ENCODE measurements around the gene NOXRED1.
"Not testable (repeated sequence)": the region's sequence is repeated elsewhere in the genome, so short reads cannot be mapped to it uniquely, and the experiment has no call there.

The NOXRED1 gene, protein sequence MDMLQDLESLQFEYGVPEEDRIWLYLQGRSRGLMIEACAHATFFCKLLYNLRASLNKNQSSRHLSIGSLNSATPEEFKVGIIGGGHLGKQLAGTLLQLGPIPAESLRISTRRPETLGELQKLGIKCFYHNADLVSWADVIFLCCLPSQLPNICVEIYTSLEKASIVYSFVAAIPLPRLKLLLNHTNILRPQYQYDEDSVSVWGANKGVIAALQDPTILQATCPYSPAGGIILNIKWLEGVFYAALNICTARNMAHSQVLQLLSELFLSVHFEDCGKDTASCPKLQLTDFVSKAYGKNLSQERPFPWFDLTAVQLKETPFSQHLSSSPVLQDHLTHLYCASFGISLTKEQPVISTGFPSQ

DNA sequence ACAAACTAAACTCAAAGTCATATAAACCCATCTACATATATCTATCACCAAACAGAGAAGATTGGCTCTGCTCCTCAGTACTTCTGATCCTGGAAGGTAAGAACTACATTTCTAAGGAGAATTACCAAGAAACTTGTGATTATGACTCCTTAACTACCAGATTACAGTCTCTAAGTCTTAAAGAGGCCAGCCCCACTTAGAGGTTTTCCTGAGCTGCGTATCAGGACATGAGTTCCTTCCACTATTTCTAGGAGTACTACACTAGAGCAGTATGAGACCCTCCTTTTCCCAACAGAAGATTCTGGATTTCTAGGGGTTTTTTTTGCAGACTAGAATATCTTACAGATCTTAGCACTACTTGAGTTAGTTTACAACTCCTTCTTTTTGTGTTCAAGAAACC, at the start of gene NOXRED1:
TSS of gene NOXRED1 (minus strand) at position 101 of the 400 bp plus-strand sequence. CDS start 634 bp downstream, outside the sequence.
- DNase-seq: no peak

DNA sequence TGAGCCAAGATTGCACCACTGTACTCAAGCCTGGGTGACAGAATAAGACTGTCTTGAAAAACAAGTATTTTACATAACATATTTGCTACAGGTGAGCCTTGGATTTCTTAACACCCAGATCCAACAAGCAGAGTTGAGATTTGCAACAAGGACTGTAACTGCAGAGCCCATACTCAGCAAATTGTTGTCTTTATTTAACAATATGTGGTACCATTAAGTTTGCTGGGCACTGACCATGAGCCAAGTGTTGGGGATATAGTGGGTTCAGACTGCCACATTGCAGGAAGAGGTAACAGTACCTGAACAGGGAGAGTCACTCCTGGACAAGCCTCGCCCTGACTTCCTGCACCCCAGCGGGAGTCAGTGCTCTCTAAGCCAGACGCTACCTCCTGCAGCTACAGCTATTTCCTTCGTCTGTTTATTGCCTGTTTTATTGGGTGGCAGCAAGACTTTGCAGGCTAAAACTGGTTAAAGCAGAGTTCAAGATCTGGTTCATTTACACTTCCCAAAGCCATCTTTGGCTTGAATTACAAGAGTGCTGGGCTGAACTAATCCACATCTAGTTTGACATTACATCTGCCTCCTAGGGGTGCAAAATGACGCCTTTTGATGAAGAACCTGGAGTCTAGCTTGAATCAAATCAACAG, 47.0 kb upstream of the NOXRED1 start:
- no peak for DNase-seq

DNA sequence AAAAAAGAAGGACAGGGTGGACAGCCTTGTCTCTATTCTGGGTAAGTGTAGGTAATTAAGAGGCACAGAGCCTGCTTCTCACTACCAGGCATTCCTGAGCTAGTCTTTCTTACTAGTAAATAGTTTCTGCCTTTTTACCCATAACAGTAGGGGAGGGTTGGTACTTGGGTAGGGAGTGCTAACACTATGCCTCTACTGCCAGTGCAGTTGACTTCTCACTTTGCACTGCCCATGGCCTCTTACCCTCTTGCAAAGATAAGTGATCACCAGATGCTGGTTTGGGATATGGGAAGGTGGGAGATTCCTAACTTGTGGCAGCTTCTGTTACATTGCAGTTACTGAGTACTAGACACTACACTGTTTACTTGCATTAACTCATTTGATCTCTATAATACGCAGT, 46.2 kb upstream of the NOXRED1 start:
- DNase-seq: no peak

DNA sequence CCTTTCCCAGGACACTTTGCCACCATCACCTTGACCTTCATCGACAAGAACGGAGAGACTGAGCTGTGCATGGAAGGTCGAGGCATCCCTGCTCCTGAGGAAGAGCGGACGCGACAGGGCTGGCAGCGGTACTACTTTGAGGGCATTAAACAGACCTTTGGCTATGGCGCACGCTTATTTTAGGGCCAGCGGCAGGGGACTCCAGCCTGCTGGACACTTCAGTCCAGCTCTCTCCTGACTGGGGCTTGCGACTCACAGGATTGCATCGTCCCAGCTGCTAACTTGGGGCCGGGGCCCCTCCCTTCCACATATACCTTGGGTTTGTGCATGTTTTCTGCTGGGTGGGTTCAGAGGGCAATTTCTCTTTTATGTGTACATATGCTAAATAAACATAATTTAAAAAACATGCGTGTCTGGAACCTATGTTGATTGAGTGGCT, 45.8 kb upstream of the NOXRED1 start:
- DNase-seq: no peak

DNA sequence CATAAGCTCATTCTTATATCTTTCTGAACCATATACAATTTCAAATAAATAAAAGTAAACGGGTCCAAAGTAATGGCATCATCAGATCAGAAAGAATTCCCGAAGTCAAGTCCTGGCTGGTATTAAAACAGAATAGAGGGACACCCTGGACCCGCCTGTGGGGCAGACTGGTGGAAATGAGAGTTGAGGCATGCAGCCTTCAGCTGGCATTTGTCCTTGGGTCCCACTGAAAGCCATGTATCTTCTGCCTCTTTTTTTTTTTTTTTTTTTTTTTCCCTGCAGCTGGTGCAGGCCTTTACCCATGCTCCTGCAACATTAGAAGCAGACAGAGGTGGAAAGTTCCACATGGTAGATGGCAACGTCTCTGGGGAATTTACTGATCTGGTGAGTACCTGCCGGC, 44.5 kb upstream of the NOXRED1 start:
- no peak for DNase-seq

DNA sequence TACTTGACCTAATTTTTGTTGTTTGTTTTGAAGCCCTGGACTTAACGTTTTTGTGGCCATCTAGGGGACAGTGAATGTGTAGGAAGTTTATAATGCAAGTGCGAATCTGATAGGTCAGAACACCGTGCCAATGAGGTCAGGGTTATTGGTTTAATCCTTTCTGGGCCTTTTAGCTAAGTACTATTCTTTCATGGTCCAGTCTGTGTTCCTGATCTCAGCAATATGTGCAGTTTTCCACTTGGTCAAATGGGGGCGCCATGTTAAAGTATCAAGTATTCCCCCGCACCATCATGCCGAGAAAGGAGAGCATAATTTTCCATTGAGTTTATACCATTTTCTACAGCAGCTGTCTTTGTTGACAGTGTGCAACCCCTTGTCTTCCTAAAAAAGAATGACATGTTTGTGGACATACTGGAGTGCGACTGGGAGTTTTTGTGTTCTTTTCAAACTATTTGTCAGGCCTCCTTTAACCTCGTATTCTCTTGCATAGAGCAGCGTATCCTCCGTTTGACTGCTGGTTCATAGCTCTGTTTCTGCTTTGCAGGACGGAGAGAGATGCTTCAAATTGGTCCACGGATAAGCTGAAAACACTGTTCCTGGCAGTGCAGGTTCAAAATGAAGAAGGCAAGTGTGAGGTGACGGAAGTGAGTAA, 35.9 kb upstream of the NOXRED1 start:
- DNase-seq: peak; percentile 42

DNA sequence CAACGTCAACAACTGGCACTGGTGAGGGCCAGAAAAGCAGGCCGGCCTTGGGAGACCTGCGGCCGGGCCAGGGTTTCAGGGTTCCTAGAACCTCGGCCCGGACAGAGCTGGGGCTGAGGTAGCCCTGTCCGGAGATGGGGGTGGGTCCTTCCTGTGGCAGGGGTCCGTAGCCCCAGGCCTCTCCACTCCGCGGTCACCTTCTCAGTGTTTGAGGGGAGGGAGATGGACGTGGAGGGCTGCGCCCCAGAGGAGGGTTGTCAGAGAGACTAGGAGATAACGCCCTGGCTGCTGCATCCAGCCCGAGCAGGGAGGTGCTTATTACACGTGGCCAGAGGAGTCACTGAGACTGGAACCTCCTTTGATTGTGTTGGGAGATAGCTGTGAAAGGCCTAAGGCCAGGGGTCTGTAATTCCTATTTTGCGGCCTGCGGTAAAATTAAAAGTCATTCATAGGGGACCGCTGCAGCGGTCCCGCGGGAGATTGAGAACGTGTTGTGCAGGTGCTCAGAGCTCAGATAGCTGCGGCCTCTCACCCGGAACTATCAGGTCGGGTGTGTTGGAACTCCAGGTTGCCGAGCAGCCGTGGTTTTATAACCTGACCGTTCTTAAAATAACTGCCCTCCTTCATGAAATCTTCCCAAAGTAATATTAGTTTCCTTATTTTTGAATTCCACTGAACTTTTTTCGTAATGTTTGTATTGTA, 35.1 kb upstream of the NOXRED1 start:
- peak; percentile 50 for DNase-seq

DNA sequence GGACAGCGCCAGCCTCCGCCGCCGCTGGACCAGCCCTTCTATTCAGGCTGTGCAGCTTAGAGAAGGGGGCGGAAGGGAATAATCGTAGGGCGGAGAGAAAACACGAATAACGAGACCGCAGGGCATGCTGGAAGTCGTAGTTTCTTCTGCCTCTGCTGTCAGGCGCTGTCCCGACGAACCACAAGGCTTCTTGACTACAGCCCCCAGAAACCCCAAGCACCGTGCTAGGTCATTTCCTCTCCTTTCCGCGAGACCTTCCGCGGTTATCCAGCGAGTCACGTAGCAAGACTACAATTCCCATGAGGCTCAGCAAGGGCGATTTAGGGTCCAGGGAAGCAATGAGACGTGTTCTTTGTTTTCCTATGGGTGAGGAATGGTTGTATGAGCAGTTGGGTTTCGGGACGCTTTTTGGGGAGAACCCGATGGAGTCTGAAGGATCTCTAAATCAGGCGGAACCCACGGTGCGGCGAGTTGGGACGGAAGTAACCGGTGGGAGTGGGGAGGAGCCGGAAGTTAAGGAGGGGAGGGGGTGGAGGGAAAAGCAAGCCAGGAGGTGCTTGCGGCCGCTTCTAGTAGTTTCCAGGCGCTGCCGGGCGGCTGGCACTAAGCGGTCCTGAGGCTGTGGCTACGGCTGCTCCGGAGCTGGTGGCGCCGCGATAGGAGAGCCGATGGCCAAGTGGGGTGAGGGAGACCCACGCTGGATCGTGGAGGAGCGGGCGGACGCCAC, 34.4 kb upstream of the NOXRED1 start, which contains the start of the genes AHSA1 and VIPAS39:
TSS of gene AHSA1 (plus strand) at position 572 of the 727 bp plus-strand sequence. CDS start at position 669, 97 bp downstream.
TSS of gene VIPAS39 (minus strand) at position 80 of the 727 bp plus-strand sequence. CDS start 3,499 bp downstream, outside the sequence.
- peak; percentile 87 for DNase-seq

DNA sequence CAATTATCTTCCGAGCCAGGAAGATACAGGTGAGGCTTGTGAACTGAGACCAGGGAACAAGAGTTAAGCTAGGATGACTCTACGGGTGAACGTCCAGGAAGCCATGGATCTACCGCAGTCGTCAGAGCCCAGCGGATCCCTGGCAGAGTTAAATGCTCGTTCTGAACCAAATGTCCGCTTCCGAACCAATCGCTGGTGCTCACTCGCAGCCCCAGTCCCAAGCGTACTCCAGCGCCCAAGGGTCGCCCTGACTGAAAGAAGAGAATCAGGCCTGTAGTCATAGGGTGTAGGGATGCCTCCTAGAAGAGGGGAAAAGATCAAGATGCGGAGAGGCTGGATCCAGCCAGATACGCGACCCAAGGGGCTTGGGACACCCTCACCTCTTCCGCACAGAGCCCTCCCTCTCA, 33.8 kb upstream of the NOXRED1 start:
- no peak for DNase-seq

DNA sequence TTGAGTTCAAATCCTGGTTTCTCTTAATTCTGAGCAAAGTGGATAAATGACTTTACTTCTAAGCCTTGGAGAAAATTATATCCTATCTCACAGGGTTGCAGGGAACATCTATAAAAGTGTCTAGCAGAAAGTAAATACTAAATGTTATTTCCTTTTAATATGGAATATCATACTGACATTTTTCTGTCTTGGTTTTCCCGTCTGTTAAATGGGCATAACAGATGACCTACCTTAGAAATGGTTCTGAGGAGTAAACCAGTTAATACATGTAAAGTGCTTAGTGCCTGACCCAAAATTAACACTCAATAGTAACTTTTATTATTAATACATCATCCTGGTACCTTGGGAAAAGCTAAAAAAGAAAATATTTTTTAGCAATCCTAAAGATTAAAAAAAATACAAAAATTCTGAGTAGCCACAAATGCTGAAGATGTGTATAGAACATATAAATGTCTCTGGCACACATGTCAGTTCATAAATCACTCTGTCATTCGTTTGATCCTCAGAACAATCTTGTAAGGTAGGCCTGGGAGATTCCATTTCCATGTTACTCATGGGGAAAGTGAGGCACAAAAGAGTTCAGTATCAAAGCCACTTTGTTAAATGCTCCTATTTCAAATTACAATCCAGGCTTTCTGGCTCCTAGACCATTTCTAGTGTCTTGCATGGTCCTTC, 32.8 kb upstream of the NOXRED1 start:
- DNase-seq: no peak

DNA sequence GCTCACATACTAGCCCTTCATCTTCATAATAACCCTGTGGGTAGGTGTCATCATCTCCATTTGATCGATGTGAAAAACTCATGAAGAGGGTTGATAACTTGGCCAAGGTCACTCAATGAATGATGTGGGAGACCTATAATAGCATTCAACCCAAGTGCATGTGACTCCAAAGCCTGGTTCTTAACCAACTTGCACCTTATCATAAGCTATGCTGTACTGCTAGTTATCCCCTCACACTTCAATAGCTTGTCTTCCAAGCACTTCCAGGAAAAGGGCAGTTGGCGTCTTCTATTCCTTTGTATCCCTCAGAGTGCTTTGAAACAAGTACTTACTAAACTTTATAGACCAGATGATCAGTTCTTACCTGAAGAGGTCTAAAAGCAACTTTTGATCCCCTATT, 18.9 kb upstream of the NOXRED1 start:
- no peak for DNase-seq

DNA sequence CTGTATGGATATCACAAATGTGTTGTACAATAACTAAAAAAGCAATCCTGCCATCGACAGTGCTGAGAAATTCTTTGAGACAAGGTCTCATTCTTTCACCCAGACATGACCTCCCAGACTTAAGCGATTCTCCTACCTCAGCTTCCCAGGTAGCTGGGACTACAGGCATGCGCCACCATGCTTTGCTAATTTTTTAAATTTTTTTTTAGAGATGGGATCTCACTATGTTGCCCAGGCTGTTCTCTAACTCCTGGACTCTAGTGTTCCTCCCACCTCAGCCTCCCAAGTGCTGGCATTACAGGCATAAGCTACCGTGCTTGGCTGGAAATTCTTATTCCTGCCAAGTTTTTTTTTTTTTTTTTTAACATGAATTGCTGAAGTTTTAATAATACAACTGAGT, 16.5 kb upstream of the NOXRED1 start:
- no peak for DNase-seq

DNA sequence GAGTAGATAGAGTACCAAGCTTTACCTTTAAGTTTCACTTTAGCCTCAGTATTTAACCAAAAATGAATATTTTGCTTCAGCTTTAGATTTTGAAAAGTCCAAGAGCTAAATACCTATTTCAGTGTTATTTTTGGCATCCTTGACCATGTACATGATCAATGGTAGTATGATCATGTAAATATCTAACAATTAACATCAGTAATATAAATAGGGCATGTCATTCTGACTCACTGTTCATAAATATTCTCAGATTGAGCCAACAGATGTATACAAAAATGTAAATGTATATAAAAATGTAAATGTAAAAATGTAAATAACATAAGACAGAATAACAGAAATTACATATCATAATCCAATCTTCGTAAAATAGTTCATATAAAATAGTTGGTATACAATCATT, 15.3 kb upstream of the NOXRED1 start:
- no peak for DNase-seq

DNA sequence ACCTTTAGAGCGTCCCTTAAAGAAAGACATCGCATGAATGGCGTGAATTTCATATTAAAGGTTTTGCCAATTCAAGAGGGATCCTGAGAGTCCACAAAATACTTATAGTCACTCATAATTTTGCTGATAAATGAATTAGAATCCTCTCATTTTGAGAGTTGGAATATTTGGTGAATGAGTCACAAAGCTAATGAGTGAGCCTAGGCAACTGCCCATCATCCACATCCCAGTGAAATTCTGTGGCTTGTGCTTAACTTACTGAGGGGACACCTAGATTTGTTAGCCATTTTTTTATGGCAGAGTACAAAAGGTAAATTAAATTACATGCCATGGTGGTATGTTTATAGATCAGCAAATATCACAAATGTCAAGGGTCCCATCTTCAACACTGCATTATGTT, 12.7 kb upstream of the NOXRED1 start:
- DNase-seq: no peak

DNA sequence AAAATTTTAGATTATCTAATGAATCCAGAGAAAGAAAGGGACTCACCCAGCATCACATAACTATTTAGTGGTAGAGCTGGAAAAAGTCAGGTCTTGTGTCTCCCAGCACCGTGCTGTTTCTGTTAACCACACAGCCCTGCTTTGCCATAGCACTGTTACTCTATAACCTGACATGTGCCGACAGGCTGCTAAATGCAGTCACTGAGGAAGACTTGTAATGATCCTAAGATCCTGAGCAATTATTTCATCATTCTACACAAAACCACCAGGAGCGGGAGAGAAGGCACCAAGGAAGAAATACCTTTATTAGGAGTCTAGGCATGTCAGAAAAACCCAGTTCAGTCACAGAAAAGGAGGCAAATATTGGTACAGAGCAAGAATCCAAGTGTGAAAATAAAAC, 3.1 kb upstream of the NOXRED1 start:
- no peak for DNase-seq

DNA sequence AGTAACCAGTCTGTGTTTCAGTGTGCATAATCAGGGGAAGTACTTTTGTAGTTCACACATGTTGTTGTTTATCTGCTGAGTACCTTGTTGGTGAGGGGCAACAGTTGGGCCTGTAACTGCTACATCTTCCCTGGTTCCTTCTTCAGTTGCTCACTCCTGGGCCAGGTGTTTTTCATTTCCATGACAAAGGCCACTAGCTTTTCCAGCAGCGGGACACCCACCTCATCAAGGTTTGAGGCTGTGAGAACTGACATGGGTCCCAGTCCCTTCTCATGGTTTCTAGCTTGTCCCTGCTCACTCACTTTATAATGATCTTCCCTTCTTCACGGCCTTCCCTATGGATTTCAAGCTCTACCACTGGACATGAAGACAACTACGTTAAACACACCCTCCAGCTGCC, 1.5 kb upstream of the NOXRED1 start:
- no peak for DNase-seq

DNA sequence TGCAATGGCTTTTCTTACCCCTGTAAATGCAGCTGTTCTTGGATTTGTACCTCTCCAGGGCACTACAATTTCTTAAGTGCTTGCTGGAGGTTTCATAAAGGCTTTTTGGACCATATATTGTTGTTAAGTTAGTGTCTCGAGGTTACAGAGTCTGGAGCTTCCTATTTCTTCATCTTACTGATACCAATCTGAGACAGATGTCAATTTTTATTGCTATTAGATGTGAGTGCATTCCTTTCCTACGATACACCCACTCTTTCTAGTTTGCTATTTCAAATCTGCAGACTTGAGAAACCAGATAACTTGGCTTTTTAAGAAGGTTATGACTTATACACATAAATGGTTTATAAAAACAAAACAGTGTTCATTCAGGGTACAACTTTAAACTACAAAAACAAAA, 2.1 kb downstream of the NOXRED1 start:
- DNase-seq: no peak

DNA sequence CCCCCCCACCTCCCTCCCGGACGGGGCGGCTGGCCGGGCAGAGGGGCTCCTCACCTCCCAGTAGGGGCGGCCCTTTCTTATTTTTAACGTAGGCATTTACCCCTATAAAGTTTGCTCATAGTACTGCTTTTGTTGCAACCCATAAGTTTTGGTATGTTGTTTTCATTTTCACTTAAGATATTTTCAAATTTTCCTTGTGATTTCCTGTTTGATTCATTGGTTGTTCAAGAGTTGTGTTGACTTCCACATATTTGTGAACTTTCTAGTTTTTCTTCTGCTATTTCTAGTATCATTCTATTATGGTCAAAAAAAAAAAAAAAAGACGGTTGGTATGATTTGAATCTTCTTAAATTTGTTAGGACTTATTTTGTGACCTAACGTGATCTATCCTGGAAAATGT, 6.5 kb downstream of the NOXRED1 start:
- no peak for DNase-seq

DNA sequence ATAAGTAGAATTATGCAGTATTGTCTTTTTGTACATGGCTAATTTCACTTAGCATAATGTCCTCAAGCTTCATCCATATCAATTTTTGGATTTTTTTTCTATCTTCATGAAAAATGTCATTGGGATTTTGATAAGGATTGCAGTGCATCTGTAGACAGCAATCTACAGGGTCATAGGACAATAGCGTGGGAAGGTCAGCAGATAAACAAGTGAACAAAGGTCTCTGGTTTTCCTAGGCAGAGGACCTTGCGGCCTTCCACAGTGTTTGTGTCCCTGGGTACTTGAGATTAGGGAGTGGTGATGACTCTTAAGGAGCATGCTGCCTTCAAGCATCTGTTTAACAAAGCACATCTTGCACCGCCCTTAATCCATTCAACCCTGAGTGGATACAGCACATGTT, 7.2 kb downstream of the NOXRED1 start:
- DNase-seq: not testable (repeated sequence)

DNA sequence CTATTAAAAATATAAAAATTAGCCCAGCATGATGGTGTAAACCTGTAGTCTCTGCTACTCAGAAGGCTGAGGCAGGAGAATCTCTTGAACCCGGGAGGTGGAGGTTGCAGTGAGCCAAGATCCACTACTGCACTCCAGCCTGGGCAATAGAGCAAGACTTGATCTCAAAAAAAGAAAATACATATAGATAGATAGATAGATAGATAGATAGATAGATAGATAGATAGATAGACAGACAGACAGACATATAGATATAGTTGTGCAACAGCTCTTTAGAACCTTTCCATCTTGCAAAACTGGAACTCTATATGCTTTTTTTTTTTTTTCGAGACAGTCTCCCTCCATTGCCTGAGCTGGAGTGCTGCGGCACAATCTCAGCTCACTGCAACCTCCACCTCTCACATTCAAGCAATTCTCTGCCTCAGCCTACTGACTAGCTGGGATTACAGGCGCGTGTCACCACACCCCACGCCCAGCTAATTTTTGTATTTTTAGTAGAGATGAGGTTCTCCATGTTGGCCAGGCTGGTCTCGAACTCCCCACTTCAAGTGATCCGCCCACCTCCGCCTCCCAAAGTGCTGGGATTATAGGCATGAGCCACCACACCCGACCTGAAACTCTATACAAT, 7.8 kb downstream of the NOXRED1 start:
- not testable (repeated sequence) for DNase-seq

DNA sequence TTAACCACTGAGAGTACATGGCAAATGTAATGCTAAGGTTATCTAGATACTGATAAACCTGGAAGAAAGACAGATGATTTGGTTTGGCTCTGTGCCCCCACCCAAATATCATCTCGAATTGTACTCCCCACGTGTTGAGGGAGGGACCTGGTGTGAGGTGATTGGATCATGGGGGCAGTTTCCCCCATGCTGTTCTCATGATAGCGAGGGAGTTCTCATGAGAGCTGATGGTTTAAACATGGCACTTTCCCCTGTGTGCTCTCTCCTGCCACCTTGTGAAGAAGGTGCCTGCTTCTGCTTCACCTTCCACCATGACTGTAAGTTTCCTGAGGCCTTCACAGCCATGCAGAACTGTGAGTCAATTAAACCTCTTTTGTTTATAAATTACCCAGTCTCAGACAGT, 14.2 kb downstream of the NOXRED1 start:
- no peak for DNase-seq

Measured in activated CD4-positive, CD25-positive, alpha-beta regulatory T cell treated with anti-CD3 and anti-CD28 coated beads, Interleukin-2, amount 50 U/mL, for 72 hours (primary cell).